ENCODE results near the gene XPO6.

GRCh38 chr16:28164140-28164539 is 47.6 kb downstream of the XPO6 start:
- TF ChIP-seq CTCF (IDR thresholded peaks at IDR 0.05), result no peak
- TF ChIP-seq TCF7L2 (IDR thresholded peaks at IDR 0.05; ENCODE audit: low read depth, low read length), result no peak
- TF ChIP-seq POLR2AphosphoS5 (IDR thresholded peaks at IDR 0.05; ENCODE audit: low read depth, low read length), result no peak
- no peak for TF ChIP-seq REST (IDR thresholded peaks at IDR 0.05; ENCODE audit: insufficient read depth in 1 of 2, low read depth in 2 of 2, low read length in 1 of 2)
- no peak for TF ChIP-seq SIN3A (IDR thresholded peaks at IDR 0.05; ENCODE audit: borderline replicate concordance, insufficient read depth, low read depth, low read length)

Data from Panc1 (cell line).